ENCODE measurements around the gene RFX2.

GRCh38 chr19:6090634-6091033 lies 19.7 kb downstream of the RFX2 start:
- TF ChIP-seq CTCF (IDR thresholded peaks at IDR 0.05; ENCODE audit: low read depth, low read length, poor library complexity, severe bottlenecking) = no peak
- TF ChIP-seq EZH2phosphoT487 (IDR thresholded peaks at IDR 0.05; ENCODE audit: borderline replicate concordance, low read length) = no peak

All from DOHH2 (cell line).